Parathyroid adenoma (tissue), 2 donors: ENCODE data around the gene KLHL21.

ENCODE experiments used
- H2AFZ ChIP-seq: fragments of 300-600 bp; sonication (generic); one replicate; pipeline ENCODE4 v1.7.0; 2017; ENCODE audit warnings: antibody characterized with exemption, mild to moderate bottlenecking
- H3K27ac ChIP-seq: fragments of 300-600 bp; sonication (generic); one replicate; pipeline ENCODE4 v1.7.0; 2017
- H3K27me3 ChIP-seq: fragments of 300-600 bp; sonication (generic); one replicate; pipeline ENCODE4 v1.7.0; 2017; ENCODE audit warnings: low read length; ENCODE audit not compliant: control insufficient read depth, insufficient read depth
- H3K36me3 ChIP-seq: fragments of 300-600 bp; sonication (generic); one replicate; pipeline ENCODE4 v1.7.0; 2017; ENCODE audit warnings: low read length; ENCODE audit not compliant: control insufficient read depth, insufficient read depth
- H3K4me1 ChIP-seq: fragments of 300-600 bp; sonication (generic); one replicate; pipeline ENCODE4 v1.7.0; 2017; ENCODE audit warnings: control low read depth
- H3K4me2 ChIP-seq: fragments of 300-600 bp; sonication (generic); one replicate; pipeline ENCODE4 v1.7.0; 2017; ENCODE audit warnings: low read length
- H3K4me3 ChIP-seq: fragments of 300-600 bp; sonication (generic); one replicate; pipeline ENCODE4 v1.7.0; 2017; ENCODE audit warnings: low read depth, low read length
- H3K79me2 ChIP-seq: fragments of 300-600 bp; sonication (generic); one replicate; pipeline ENCODE4 v1.7.0; 2017; ENCODE audit warnings: control low read depth
- H3K9ac ChIP-seq: fragments of 300-600 bp; sonication (generic); one replicate; pipeline ENCODE4 v1.7.0; 2017; ENCODE audit warnings: mild to moderate bottlenecking
- H3K9me3 ChIP-seq: fragments of 300-600 bp; sonication (generic); one replicate; pipeline ENCODE4 v1.7.0; 2017; ENCODE audit warnings: low read length; ENCODE audit not compliant: control insufficient read depth
- TF ChIP-seq, protein P1 (sequence below): fragments of 300-600 bp; sonication (generic); IDR thresholded peaks from one replicate; pipeline ENCODE4 v1.7.0; 2017; ENCODE audit warnings: antibody characterized with exemption, mild to moderate bottlenecking
- donor health status: primary hyperparathyroidism.

KLHL21 gene, protein sequence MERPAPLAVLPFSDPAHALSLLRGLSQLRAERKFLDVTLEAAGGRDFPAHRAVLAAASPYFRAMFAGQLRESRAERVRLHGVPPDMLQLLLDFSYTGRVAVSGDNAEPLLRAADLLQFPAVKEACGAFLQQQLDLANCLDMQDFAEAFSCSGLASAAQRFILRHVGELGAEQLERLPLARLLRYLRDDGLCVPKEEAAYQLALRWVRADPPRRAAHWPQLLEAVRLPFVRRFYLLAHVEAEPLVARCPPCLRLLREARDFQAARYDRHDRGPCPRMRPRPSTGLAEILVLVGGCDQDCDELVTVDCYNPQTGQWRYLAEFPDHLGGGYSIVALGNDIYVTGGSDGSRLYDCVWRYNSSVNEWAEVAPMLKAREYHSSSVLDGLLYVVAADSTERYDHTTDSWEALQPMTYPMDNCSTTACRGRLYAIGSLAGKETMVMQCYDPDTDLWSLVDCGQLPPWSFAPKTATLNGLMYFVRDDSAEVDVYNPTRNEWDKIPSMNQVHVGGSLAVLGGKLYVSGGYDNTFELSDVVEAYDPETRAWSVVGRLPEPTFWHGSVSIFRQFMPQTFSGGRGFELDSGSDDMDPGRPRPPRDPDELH

DNA sequence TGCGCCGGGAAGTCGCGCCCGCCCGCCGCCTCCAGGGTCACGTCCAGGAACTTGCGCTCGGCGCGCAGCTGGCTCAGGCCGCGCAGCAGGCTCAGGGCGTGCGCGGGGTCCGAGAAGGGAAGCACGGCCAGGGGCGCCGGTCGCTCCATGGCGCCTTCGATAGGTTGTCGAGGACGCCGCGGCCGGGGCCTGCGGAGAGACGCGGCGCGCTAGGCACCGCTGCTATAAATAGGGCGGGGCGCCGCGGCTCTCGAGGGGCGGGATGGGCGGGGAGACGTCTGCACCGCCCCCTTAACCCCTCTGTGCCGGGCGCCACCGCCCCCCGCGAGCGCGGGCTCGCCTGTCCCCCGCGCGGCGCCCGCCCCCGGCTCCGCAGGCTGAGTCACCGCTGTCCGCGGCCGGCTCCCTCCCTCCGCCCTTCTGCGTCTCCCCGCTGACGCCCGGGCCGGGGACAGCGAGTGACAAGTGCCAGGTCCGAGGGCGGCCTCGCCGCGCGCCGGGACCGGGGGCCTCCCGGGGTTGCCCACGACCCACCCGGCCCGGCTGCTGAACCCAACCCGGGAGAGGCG, at the start of gene KLHL21:
Gene KLHL21 (minus strand): TSS at position 201 of the 569 bp plus-strand sequence. CDS start 52 bp downstream, at position 149.
- H3K79me2 ChIP-seq, result peaks cover 7% of the 10 kb centered on the region
- TF ChIP-seq, protein P1, sequence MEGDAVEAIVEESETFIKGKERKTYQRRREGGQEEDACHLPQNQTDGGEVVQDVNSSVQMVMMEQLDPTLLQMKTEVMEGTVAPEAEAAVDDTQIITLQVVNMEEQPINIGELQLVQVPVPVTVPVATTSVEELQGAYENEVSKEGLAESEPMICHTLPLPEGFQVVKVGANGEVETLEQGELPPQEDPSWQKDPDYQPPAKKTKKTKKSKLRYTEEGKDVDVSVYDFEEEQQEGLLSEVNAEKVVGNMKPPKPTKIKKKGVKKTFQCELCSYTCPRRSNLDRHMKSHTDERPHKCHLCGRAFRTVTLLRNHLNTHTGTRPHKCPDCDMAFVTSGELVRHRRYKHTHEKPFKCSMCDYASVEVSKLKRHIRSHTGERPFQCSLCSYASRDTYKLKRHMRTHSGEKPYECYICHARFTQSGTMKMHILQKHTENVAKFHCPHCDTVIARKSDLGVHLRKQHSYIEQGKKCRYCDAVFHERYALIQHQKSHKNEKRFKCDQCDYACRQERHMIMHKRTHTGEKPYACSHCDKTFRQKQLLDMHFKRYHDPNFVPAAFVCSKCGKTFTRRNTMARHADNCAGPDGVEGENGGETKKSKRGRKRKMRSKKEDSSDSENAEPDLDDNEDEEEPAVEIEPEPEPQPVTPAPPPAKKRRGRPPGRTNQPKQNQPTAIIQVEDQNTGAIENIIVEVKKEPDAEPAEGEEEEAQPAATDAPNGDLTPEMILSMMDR, result no peak
- peak within 1 kb of the TSS; percentile 82 for H3K4me3 ChIP-seq
- H3K4me1 ChIP-seq, result peaks cover 6% of the 10 kb centered on the region
- H3K27me3 ChIP-seq, result no peaks in the 10 kb centered on the region
- H2AFZ ChIP-seq, result peak within 1 kb of the TSS; percentile 93
- peak within 1 kb of the TSS; percentile 37 for H3K9ac ChIP-seq
- H3K36me3 ChIP-seq, result no peaks in the 10 kb centered on the region
- peak within 1 kb of the TSS; percentile 88 for H3K27ac ChIP-seq
- H3K4me2 ChIP-seq, result peak within 1 kb of the TSS; percentile 95
- H3K9me3 ChIP-seq, result no peaks in the 10 kb centered on the region

DNA sequence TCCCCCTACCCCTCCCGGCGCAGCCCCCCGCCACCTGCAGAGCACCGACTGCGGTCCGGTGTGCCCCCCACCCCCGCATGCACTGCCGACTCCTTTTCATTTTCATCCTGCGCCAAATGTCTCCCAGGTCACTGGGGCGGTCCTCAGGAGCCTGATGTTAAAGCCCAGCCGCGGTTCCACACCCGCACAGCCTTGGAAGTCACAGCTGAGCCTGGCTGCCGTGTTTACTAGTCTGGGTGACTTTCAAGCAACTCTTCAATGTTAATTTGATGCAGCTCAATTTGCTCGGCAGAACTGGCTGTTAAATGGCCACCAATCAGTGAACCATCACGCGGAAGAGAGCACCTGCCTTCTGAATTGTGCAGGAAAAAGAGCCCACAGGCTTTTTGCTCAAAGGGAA, 49.2 kb upstream of the KLHL21 start:
- no peaks in the 10 kb centered on the region for H3K79me2 ChIP-seq
- no peaks in the 10 kb centered on the region for H3K9me3 ChIP-seq
- no peak overlapping the region for H3K27ac ChIP-seq
- H3K4me2 ChIP-seq, result no peak overlapping the region
- H3K9ac ChIP-seq, result no peak overlapping the region
- H2AFZ ChIP-seq, result no peak overlapping the region
- no peak overlapping the region for H3K4me3 ChIP-seq
- TF ChIP-seq, protein P1, result no peak
- H3K36me3 ChIP-seq, result no peaks in the 10 kb centered on the region
- no peaks in the 10 kb centered on the region for H3K27me3 ChIP-seq
- H3K4me1 ChIP-seq, result no peaks in the 10 kb centered on the region

DNA sequence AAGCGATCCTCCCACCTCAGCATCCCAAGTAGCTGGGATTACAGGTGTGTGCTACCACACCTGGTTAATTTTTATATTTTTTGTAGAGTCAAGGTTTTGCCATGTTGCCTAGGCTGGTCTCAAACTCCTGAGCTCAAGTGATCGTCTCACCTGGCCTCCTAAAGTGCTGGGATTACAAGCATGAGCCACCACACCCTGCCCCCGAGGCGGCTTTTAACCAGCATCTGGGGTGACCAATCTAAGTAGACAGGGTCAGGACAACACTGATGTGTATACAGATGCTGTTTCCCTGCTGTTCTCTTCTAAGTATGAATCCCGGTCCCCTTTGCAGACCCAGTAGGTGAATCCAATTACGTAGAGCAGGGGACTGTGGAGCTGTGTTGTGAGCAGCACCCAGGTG, 45.9 kb upstream of the KLHL21 start:
- H3K36me3 ChIP-seq, result no peaks in the 10 kb centered on the region
- H3K4me2 ChIP-seq, result no peak overlapping the region
- H2AFZ ChIP-seq, result no peak overlapping the region
- TF ChIP-seq, protein P1, result no peak
- H3K9me3 ChIP-seq, result no peaks in the 10 kb centered on the region
- H3K79me2 ChIP-seq, result no peaks in the 10 kb centered on the region
- H3K4me1 ChIP-seq, result no peaks in the 10 kb centered on the region
- H3K4me3 ChIP-seq, result no peak overlapping the region
- no peak overlapping the region for H3K27ac ChIP-seq
- H3K27me3 ChIP-seq, result no peaks in the 10 kb centered on the region
- no peak overlapping the region for H3K9ac ChIP-seq

DNA sequence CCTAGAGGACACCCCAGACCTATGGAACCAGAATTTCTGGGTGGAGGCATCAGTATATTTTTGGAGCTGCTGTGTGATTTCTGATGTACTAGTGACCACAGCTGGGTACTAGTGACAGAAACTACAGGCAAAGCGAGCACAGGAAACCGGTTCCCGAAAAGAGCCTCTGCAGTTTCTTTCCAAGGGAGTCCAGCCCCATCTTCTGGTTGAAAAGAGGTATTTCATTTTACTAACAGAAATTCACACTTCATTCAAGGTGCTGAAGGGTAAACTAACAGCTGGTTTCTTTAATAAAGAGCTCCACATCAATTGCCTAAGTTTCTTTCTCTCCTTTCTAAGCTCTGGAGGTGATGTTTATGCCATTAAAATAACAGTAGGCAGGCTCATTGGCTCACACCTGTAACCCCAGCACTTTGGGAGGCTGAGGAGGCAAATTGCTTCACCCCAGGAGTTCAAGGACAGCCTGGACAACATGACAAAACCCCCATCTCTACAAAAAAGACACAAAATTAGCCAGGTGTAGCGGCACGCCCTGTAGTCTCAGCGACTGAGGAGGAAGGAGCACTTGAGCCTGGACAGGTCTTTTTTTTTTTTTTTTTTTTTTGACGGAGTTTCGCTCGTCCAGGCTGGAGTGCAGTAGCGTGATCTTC, 44.0 kb upstream of the KLHL21 start:
- TF ChIP-seq, protein P1, result peak; percentile 55
- no peak overlapping the region for H2AFZ ChIP-seq
- no peaks in the 10 kb centered on the region for H3K36me3 ChIP-seq
- H3K9me3 ChIP-seq, result no peaks in the 10 kb centered on the region
- no peak overlapping the region for H3K4me2 ChIP-seq
- H3K4me3 ChIP-seq, result no peak overlapping the region
- H3K9ac ChIP-seq, result no peak overlapping the region
- no peaks in the 10 kb centered on the region for H3K27me3 ChIP-seq
- no peaks in the 10 kb centered on the region for H3K79me2 ChIP-seq
- no peak overlapping the region for H3K27ac ChIP-seq
- no peaks in the 10 kb centered on the region for H3K4me1 ChIP-seq
